ENCODE data around the gene ABCG8.

ABCG8 gene

GRCh38 chr2:43810888-43811287 lies 27.9 kb upstream of the ABCG8 start:
- no peak for DNase-seq (ENCODE audit: low read depth)
- TF ChIP-seq MYC (IDR thresholded peaks at IDR 0.05; ENCODE audit: low read depth, low read length) (no peak), MAX (IDR thresholded peaks at IDR 0.05; ENCODE audit: low read depth, low read length) (no peak), POLR2A (IDR thresholded peaks at IDR 0.05; ENCODE audit: extremely low read depth, insufficient read length) (no peak)
- TF ChIP-seq, protein P1, sequence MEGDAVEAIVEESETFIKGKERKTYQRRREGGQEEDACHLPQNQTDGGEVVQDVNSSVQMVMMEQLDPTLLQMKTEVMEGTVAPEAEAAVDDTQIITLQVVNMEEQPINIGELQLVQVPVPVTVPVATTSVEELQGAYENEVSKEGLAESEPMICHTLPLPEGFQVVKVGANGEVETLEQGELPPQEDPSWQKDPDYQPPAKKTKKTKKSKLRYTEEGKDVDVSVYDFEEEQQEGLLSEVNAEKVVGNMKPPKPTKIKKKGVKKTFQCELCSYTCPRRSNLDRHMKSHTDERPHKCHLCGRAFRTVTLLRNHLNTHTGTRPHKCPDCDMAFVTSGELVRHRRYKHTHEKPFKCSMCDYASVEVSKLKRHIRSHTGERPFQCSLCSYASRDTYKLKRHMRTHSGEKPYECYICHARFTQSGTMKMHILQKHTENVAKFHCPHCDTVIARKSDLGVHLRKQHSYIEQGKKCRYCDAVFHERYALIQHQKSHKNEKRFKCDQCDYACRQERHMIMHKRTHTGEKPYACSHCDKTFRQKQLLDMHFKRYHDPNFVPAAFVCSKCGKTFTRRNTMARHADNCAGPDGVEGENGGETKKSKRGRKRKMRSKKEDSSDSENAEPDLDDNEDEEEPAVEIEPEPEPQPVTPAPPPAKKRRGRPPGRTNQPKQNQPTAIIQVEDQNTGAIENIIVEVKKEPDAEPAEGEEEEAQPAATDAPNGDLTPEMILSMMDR (IDR thresholded peaks at IDR 0.05; ENCODE audit: low read depth, low read length) = no peak
- H3K4me3 ChIP-seq (ENCODE audit: low read depth, low read length) = no peak overlapping the region

DNA sequence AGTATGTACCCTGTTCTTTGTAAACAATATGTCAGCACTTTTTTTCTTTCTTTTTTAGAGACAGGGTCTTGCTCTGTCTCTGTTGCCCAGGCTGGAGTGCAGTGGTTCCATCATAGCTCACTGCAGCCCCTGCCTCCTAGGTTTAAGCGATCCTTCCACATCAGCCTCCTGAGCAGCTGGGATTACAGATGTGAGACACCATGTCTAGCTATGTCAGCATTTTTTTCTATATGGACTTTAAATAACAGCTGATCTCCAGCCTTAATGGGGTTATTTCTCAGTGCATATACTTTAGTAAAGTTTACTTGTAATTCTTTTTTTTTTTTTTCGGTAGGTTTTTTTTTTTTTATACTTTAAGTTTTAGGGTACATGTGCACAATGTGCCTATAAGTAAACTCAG lies 26.8 kb upstream of the ABCG8 start:
- no peak for DNase-seq (ENCODE audit: low read depth)
- TF ChIP-seq MYC (IDR thresholded peaks at IDR 0.05; ENCODE audit: low read depth, low read length) (no peak), MAX (IDR thresholded peaks at IDR 0.05; ENCODE audit: low read depth, low read length) (no peak), POLR2A (IDR thresholded peaks at IDR 0.05; ENCODE audit: extremely low read depth, insufficient read length) (no peak)
- TF ChIP-seq, protein P1 (IDR thresholded peaks at IDR 0.05; ENCODE audit: low read depth, low read length) = no peak
- no peak overlapping the region for H3K4me3 ChIP-seq (ENCODE audit: low read depth, low read length)

DNA sequence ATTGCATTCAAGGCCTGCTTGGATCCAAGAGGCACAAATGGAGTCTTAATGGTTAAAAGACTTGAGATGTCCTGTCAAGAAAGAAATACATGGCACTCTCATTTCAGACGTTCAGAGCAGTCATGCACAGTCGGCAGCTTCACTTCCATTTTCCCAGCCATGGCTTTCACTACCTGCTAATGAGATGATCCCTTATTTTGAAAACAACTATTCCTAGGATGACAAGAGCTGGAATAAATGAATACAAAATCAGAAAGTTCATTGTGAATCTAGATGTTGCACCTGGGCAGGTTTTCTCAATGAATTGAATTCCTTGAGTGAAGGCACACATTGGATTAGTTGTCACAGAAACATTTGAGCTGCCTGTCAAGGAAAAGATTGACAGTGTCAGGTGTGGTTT lies 25.8 kb upstream of the ABCG8 start:
- no peak for DNase-seq (ENCODE audit: low read depth)
- no peak for TF ChIP-seq MAX (IDR thresholded peaks at IDR 0.05; ENCODE audit: low read depth, low read length)
- no peak for TF ChIP-seq POLR2A (IDR thresholded peaks at IDR 0.05; ENCODE audit: extremely low read depth, insufficient read length)
- TF ChIP-seq, protein P1 (IDR thresholded peaks at IDR 0.05; ENCODE audit: low read depth, low read length) = no peak
- no peak for TF ChIP-seq MYC (IDR thresholded peaks at IDR 0.05; ENCODE audit: low read depth, low read length)

GRCh38 chr2:43814711-43815110 lies 24.1 kb upstream of the ABCG8 start:
- DNase-seq (ENCODE audit: low read depth) = no peak
- H3K4me3 ChIP-seq (ENCODE audit: low read depth, low read length) = no peak overlapping the region
- no peak for TF ChIP-seq POLR2A (IDR thresholded peaks at IDR 0.05; ENCODE audit: extremely low read depth, insufficient read length)
- TF ChIP-seq, protein P1 (IDR thresholded peaks at IDR 0.05; ENCODE audit: low read depth, low read length) = no peak
- TF ChIP-seq MAX (IDR thresholded peaks at IDR 0.05; ENCODE audit: low read depth, low read length) = no peak
- TF ChIP-seq MYC (IDR thresholded peaks at IDR 0.05; ENCODE audit: low read depth, low read length) = no peak

More for the DNA sequence above, 25.8 kb upstream of the ABCG8 start:
- no peak overlapping the region for H3K4me3 ChIP-seq (ENCODE audit: low read depth, low read length)

GRCh38 chr2:43818761-43819160 lies 20.0 kb upstream of the ABCG8 start:
- DNase-seq (ENCODE audit: low read depth) = peak; percentile 79
- TF ChIP-seq MYC (IDR thresholded peaks at IDR 0.05; ENCODE audit: low read depth, low read length) = no peak
- TF ChIP-seq, protein P1 (IDR thresholded peaks at IDR 0.05; ENCODE audit: low read depth, low read length) = no peak
- TF ChIP-seq MAX (IDR thresholded peaks at IDR 0.05; ENCODE audit: low read depth, low read length) = peak; percentile 97
- no peak overlapping the region for H3K4me3 ChIP-seq (ENCODE audit: low read depth, low read length)

All from NB4 (cell line).